Endothelial cell (in vitro differentiated cells): ENCODE results near the gene DAPL1. TPM values are rescaled to one million over a fixed set of nuclear protein-coding genes. Genes with fewer than 3 reads are reported as not detected.

Experiments
- DNase-seq: peaks from one replicate; pipeline ENCODE4 v3.0.0; 2021; ENCODE audit warnings: low spot score
- H3K27ac Mint-ChIP-seq: one replicate; pipeline ENCODE4 v1.8.0; 2021; ENCODE audit warnings: mixed read lengths, inconsistent platforms; ENCODE audit not compliant: unreplicated experiment
- H3K27me3 Mint-ChIP-seq: one replicate; pipeline ENCODE4 v1.8.0; 2021; ENCODE audit warnings: mild to moderate bottlenecking, moderate library complexity, mixed read lengths, inconsistent platforms; ENCODE audit not compliant: unreplicated experiment
- H3K36me3 Mint-ChIP-seq: one replicate; pipeline ENCODE4 v1.8.0; 2021; ENCODE audit warnings: mild to moderate bottlenecking, low read depth, mixed read lengths, inconsistent platforms; ENCODE audit not compliant: unreplicated experiment
- H3K4me1 Mint-ChIP-seq: one replicate; pipeline ENCODE4 v1.8.0; 2021; ENCODE audit warnings: mild to moderate bottlenecking, mixed read lengths, inconsistent platforms; ENCODE audit not compliant: unreplicated experiment
- H3K4me3 Mint-ChIP-seq: one replicate; pipeline ENCODE4 v1.8.0; 2021; ENCODE audit warnings: mild to moderate bottlenecking, mixed read lengths, inconsistent platforms; ENCODE audit not compliant: unreplicated experiment
- H3K9me3 Mint-ChIP-seq: one replicate; pipeline ENCODE4 v1.8.0; 2021; ENCODE audit warnings: mixed read lengths, inconsistent platforms; ENCODE audit not compliant: unreplicated experiment
- total RNA-seq: library from RNA; stranded (reverse); fragmentation: NEBNext Ultra II Directional; extraction: Animal tissue kit (Norgen Biotek cat#: 25700); gene quantifications from one replicate; pipeline ENCODE4 v1.2.1, GENCODE V29; 2021; ENCODE audit not compliant: unreplicated experiment
- TF ChIP-seq, protein P1 (sequence below): fragments of 200-600 bp; sonication (generic); IDR thresholded peaks from one replicate; pipeline ENCODE4 v1.5.0; 2021; ENCODE audit warnings: antibody characterized with exemption; ENCODE audit not compliant: unreplicated experiment

DAPL1 gene
- total RNA-seq, 1 donor from 2014 or later, result not detected

DNA sequence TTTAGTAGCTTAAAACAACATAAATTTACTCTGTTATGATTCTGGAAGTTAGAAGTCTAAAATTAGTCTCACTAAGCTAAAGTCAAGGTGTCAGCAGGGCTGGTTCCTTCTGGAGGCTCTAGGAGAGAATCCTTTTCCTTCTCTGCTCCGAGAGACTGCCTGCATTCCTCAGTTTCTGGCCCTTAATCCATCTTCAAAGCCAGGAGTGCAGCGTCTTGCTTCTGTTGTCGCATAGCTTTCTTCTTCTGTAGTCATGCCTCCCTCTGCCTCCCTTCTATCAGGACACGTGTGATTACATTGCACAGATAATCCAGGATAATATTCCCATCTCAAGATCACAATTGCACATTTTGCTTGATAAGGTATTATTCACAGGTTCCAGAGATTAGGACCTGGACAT is 35.1 kb downstream of the DAPL1 start:
- Mint-ChIP-seq H3K9me3 (no peaks in the 10 kb centered on the region), H3K27me3 (no peaks in the 10 kb centered on the region), H3K27ac (no peak overlapping the region), H3K36me3 (no peaks in the 10 kb centered on the region), H3K4me3 (no peak overlapping the region), H3K4me1 (no peaks in the 10 kb centered on the region)
- no peak for DNase-seq
- TF ChIP-seq, protein P1, sequence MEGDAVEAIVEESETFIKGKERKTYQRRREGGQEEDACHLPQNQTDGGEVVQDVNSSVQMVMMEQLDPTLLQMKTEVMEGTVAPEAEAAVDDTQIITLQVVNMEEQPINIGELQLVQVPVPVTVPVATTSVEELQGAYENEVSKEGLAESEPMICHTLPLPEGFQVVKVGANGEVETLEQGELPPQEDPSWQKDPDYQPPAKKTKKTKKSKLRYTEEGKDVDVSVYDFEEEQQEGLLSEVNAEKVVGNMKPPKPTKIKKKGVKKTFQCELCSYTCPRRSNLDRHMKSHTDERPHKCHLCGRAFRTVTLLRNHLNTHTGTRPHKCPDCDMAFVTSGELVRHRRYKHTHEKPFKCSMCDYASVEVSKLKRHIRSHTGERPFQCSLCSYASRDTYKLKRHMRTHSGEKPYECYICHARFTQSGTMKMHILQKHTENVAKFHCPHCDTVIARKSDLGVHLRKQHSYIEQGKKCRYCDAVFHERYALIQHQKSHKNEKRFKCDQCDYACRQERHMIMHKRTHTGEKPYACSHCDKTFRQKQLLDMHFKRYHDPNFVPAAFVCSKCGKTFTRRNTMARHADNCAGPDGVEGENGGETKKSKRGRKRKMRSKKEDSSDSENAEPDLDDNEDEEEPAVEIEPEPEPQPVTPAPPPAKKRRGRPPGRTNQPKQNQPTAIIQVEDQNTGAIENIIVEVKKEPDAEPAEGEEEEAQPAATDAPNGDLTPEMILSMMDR, result no peak

DNA sequence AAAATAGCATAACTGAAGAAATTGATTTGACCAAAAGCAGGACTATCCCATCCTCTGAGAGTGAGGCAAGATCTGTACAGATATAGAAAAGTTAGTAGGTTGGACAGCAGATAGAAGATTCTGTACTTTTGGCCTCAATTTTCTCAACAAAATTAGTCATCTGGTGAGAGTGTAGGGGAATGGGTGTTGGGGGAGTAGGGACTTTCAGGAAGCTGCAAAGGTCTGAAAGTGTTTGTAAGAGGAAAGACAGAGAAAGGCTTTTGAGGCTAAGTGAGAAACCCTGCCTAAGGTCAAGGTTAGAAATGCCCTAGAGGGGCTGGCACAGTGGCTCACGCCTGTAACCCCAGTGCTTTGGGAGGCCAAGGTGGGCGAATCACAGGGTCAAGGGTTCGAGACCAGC is 40.3 kb downstream of the DAPL1 start:
- no peaks in the 10 kb centered on the region for H3K9me3 Mint-ChIP-seq
- no peak overlapping the region for H3K4me3 Mint-ChIP-seq
- H3K27ac Mint-ChIP-seq, result no peak overlapping the region
- H3K4me1 Mint-ChIP-seq, result no peaks in the 10 kb centered on the region
- no peaks in the 10 kb centered on the region for H3K27me3 Mint-ChIP-seq
- TF ChIP-seq, protein P1, result no peak
- H3K36me3 Mint-ChIP-seq, result no peaks in the 10 kb centered on the region
- no peak for DNase-seq

- Mint-ChIP-seq H3K27ac (no peak overlapping the region), H3K4me3 (no peak overlapping the region)
- TF ChIP-seq, protein P1, result no peak
Measured at GRCh38 chr2:158837645-158838044, 42.5 kb downstream of the DAPL1 start.

GRCh38 chr2:158841850-158842249 is 46.7 kb downstream of the DAPL1 start:
- Mint-ChIP-seq H3K27me3 (peaks cover 2% of the 10 kb centered on the region), H3K27ac (no peak overlapping the region), H3K9me3 (no peaks in the 10 kb centered on the region), H3K4me1 (peaks cover 5% of the 10 kb centered on the region), H3K36me3 (no peaks in the 10 kb centered on the region), H3K4me3 (no peak overlapping the region)
- DNase-seq, result no peak
- TF ChIP-seq, protein P1, result no peak

More at GRCh38 chr2:158837645-158838044, 42.5 kb downstream of the DAPL1 start:
- Mint-ChIP-seq H3K36me3 (no peaks in the 10 kb centered on the region), H3K27me3 (peaks cover 2% of the 10 kb centered on the region), H3K4me1 (no peaks in the 10 kb centered on the region), H3K9me3 (no peaks in the 10 kb centered on the region)
- DNase-seq, result no peak

GRCh38 chr2:158845444-158845843 is 50.3 kb downstream of the DAPL1 start:
- Mint-ChIP-seq H3K4me1 (peaks cover 5% of the 10 kb centered on the region), H3K36me3 (no peaks in the 10 kb centered on the region), H3K27me3 (peaks cover 2% of the 10 kb centered on the region), H3K9me3 (no peaks in the 10 kb centered on the region), H3K4me3 (no peak overlapping the region), H3K27ac (no peak overlapping the region)
- TF ChIP-seq, protein P1, result no peak
- DNase-seq, result no peak
